Cerebellar cortex (tissue), 1 donor: ENCODE results near the gene RAB27A.
"Not testable (repeated sequence)": the region's sequence is repeated elsewhere in the genome, so short reads cannot be mapped to it uniquely, and the experiment has no call there.

Experiments used
- DNase-seq: peaks from one replicate; pipeline ENCODE4 v3.0.0-alpha.2; 2015; ENCODE audit warnings: low spot score

Gene RAB27A

GRCh38 chr15:55250392-55250791, 39.2 kb downstream of the RAB27A start:
- DNase-seq = no peak

- DNase-seq = not testable (repeated sequence)
These were observed 39.7 kb downstream of the RAB27A start for GRCh38 chr15:55249885-55250284.

GRCh38 chr15:55248895-55249294, 40.7 kb downstream of the RAB27A start:
- DNase-seq = no peak

- DNase-seq = no peak
These were observed 41.7 kb downstream of the RAB27A start for GRCh38 chr15:55247766-55248427.

GRCh38 chr15:55247311-55247710, 42.3 kb downstream of the RAB27A start:
- no peak for DNase-seq

GRCh38 chr15:55246567-55246966, 43.0 kb downstream of the RAB27A start:
- DNase-seq = no peak

GRCh38 chr15:55245059-55245458, 44.6 kb downstream of the RAB27A start:
- DNase-seq = no peak

- DNase-seq = no peak
These were observed 47.7 kb downstream of the RAB27A start for GRCh38 chr15:55241891-55242290.

- no peak for DNase-seq
These were observed 48.4 kb downstream of the RAB27A start for GRCh38 chr15:55241186-55241585.

- DNase-seq = no peak
These were observed 49.4 kb downstream of the RAB27A start for GRCh38 chr15:55240125-55240760.

- no peak for DNase-seq
These were observed 50.0 kb downstream of the RAB27A start for GRCh38 chr15:55239440-55240124.

- no peak for DNase-seq
These were observed 50.7 kb downstream of the RAB27A start for GRCh38 chr15:55238877-55239276.

GRCh38 chr15:55237219-55238130, 52.1 kb downstream of the RAB27A start:
- no peak for DNase-seq

GRCh38 chr15:55235546-55236036, 54.0 kb downstream of the RAB27A start:
- DNase-seq = no peak

- DNase-seq = no peak
These were observed 54.9 kb downstream of the RAB27A start for GRCh38 chr15:55234800-55235104.

GRCh38 chr15:55234104-55234799, 55.4 kb downstream of the RAB27A start:
- DNase-seq = no peak

GRCh38 chr15:55231455-55231854, 58.2 kb downstream of the RAB27A start:
- DNase-seq = no peak

- DNase-seq = no peak
These were observed 58.7 kb downstream of the RAB27A start for GRCh38 chr15:55230953-55231352.

GRCh38 chr15:55230051-55230670, 59.5 kb downstream of the RAB27A start:
- no peak for DNase-seq

GRCh38 chr15:55226127-55226526, 63.5 kb downstream of the RAB27A start:
- DNase-seq = no peak

GRCh38 chr15:55224892-55225291, 64.7 kb downstream of the RAB27A start:
- no peak for DNase-seq
